Measurements from ENCODE around the gene TRIM41. TPM values are rescaled to one million over a fixed set of nuclear protein-coding genes. Genes with fewer than 3 reads are reported as not detected.

Gene TRIM41
- total RNA-seq, 1 donor = 6.1 TPM

- no peaks in the 10 kb centered on the region for H3K27me3 ChIP-seq (ENCODE audit: insufficient read depth, low read length)
- peaks cover 33% of the 10 kb centered on the region for H3K4me1 ChIP-seq (ENCODE audit: insufficient read depth, low read length)
- no peaks in the 10 kb centered on the region for H3K9me3 ChIP-seq (ENCODE audit: low read depth, low read length)
- peak overlapping the region; percentile 84 for H3K4me3 ChIP-seq (ENCODE audit: low read length)
Measured at GRCh38 chr5:181189962-181190710, 32.9 kb upstream of the TRIM41 start.

DNA sequence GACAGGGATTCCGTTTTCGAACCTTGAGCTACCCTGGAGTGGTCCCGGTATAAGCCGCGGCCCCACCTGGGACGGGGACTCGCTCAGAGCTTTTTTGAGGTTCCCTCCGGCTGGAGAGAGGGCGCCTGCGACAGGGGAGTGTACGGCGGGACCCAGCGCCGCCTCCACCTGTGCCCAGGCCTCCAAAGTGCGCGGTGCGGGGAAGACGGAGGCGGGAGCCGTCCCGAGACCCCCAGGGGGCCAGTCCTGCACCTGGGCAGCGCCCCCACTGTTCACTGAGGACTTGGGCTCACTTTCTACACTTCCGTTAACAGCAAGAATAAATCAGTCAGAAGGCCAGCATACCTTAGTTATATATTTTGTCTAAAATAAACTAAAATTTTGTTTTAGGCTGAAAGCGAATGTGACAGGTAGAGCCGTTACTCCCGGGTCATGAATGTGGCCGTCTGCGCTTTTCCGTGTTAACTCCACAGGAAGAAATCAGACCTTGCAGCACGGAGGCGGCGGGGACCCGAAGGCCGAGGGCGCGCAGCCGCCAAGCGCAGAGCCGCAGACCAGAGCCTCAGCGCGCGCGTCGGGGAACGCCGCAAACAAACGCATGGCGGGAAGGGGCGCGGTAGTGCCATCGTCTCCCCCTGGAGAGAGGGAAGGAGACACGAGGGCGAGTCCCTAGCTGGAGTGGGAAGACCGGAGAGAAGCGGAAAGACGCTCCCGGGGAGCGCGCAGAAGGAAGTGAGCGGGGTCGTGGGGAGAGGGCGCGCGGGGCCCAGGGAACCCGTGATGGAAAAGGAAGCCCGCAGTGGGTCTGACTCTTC lies 32.2 kb upstream of the TRIM41 start:
- peak overlapping the region; percentile 84 for H3K4me3 ChIP-seq (ENCODE audit: low read length)
- H3K9me3 ChIP-seq (ENCODE audit: low read depth, low read length) = no peaks in the 10 kb centered on the region
- peaks cover 33% of the 10 kb centered on the region for H3K4me1 ChIP-seq (ENCODE audit: insufficient read depth, low read length)
- no peaks in the 10 kb centered on the region for H3K27me3 ChIP-seq (ENCODE audit: insufficient read depth, low read length)

- peaks cover 33% of the 10 kb centered on the region for H3K4me1 ChIP-seq (ENCODE audit: insufficient read depth, low read length)
- no peaks in the 10 kb centered on the region for H3K27me3 ChIP-seq (ENCODE audit: insufficient read depth, low read length)
- H3K9me3 ChIP-seq (ENCODE audit: low read depth, low read length) = no peaks in the 10 kb centered on the region
- H3K4me3 ChIP-seq (ENCODE audit: low read length) = peak overlapping the region; percentile 84
Measured at GRCh38 chr5:181191526-181192336, 31.4 kb upstream of the TRIM41 start.

DNA sequence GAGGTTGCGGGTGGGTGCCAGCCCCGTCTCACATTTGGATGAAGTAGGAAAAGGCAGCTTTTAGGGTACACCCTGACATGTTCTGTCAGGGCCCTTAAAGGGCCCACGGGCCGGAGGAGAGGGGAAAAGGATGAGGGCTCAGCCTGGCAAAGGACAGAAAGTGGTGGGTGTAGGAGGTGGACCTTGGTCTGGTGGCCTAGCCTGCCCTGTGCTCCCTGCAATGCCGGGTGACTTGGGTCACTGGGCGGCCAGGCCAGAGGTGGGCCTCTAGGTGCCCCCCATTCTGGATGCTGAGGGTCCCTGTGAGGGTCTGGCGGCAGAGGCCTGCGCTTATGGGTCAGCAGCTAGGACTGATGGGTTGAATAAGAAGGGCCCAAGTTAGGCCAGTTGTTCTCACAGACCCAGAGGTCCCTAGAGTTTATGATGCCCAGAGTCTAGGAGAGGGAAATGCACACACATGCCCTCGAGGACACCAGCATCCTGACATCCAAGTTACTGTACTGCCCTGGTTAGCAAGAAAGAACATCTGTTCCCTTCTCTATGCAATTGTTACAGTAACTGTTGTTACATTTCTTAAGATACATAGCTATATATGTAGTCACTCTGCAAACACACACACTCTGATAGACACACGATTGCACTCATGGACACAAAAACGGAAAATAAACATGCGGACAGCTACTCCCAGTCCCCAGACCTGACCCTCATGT lies 30.6 kb upstream of the TRIM41 start:
- Histone ChIP-seq H3K9me3 (ENCODE audit: low read depth, low read length) (no peaks in the 10 kb centered on the region), H3K4me1 (ENCODE audit: insufficient read depth, low read length) (peaks cover 33% of the 10 kb centered on the region), H3K27me3 (ENCODE audit: insufficient read depth, low read length) (no peaks in the 10 kb centered on the region), H3K4me3 (ENCODE audit: low read length) (peak overlapping the region; percentile 84)

GRCh38 chr5:181193656-181194055 lies 29.4 kb upstream of the TRIM41 start:
- Histone ChIP-seq H3K27me3 (ENCODE audit: insufficient read depth, low read length) (no peaks in the 10 kb centered on the region), H3K9me3 (ENCODE audit: low read depth, low read length) (no peaks in the 10 kb centered on the region), H3K4me3 (ENCODE audit: low read length) (no peak overlapping the region), H3K4me1 (ENCODE audit: insufficient read depth, low read length) (peaks cover 26% of the 10 kb centered on the region)

- no peaks in the 10 kb centered on the region for H3K9me3 ChIP-seq (ENCODE audit: low read depth, low read length)
Measured at GRCh38 chr5:181194489-181195248, 28.4 kb upstream of the TRIM41 start.

GRCh38 chr5:181195249-181195761 lies 27.8 kb upstream of the TRIM41 start:
- H3K4me1 ChIP-seq (ENCODE audit: insufficient read depth, low read length) = peaks cover 15% of the 10 kb centered on the region
- H3K4me3 ChIP-seq (ENCODE audit: low read length) = no peak overlapping the region
- no peaks in the 10 kb centered on the region for H3K9me3 ChIP-seq (ENCODE audit: low read depth, low read length)
- H3K27me3 ChIP-seq (ENCODE audit: insufficient read depth, low read length) = no peaks in the 10 kb centered on the region

More at GRCh38 chr5:181194489-181195248, 28.4 kb upstream of the TRIM41 start:
- Histone ChIP-seq H3K4me1 (ENCODE audit: insufficient read depth, low read length) (peaks cover 18% of the 10 kb centered on the region), H3K4me3 (ENCODE audit: low read length) (no peak overlapping the region), H3K27me3 (ENCODE audit: insufficient read depth, low read length) (no peaks in the 10 kb centered on the region)

DNA sequence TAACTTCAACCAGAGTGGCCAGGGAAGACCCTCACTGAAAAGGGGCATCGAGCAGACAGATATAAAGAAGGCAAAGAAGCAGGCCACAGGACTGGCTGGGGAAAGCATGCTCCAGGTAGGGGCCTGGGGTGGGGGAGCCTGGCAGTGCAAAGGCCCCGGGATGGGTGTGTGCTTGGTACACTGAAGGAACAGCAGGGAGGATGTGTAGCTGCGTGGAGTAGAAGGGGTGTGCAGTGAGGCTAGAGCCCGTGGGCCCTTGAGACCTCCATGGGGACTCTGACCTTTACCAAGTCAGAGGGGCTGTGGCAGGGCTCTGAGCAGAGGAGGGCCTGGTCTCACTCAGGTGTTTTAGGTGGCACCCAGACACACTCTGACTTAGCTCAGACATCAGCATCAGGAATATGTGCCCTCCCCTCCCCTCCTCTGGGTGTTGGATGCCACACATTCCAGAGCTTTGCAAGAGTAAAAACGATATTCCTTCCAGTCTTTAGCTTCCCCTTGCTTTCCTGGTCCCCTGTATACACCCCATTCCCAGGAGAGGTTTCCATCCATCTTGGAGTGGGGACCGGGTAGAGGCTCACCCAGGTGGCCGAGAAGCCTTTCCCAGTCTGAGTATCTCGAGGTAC lies 25.6 kb upstream of the TRIM41 start:
- peaks cover 17% of the 10 kb centered on the region for H3K4me1 ChIP-seq (ENCODE audit: insufficient read depth, low read length)
- no peaks in the 10 kb centered on the region for H3K27me3 ChIP-seq (ENCODE audit: insufficient read depth, low read length)
- H3K9me3 ChIP-seq (ENCODE audit: low read depth, low read length) = no peaks in the 10 kb centered on the region
- H3K4me3 ChIP-seq (ENCODE audit: low read length) = no peak overlapping the region

DNA sequence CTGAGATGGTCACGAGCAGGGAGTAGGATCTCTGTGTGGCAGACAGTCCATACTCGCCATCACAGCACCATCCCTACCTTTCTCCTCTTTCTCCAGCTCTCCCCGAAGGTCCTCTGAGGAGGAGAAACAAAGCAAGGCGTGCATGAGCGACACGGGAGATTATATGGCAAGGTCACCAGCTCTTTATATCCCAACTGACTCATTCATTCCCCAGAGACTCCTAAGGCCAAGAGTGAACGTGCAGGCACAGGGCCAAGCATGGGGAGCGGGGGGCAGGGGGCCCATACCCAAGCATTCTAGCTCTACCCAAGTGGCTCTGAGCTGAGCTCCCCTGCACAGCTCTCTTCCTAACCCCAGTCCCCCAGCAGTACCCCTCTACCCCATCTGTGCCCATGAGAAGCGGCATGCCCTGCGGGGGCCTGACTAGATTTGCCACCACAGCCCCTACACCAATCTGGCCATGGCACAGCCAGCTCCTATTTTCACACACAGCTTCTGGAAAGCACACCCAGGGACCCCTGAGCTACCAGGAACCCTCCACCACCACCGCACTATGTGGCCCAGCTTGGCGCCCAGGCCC lies 24.9 kb upstream of the TRIM41 start:
- H3K4me1 ChIP-seq (ENCODE audit: insufficient read depth, low read length) = peaks cover 20% of the 10 kb centered on the region
- no peak overlapping the region for H3K4me3 ChIP-seq (ENCODE audit: low read length)
- H3K27me3 ChIP-seq (ENCODE audit: insufficient read depth, low read length) = no peaks in the 10 kb centered on the region
- no peaks in the 10 kb centered on the region for H3K9me3 ChIP-seq (ENCODE audit: low read depth, low read length)

GRCh38 chr5:181198905-181199519 lies 24.1 kb upstream of the TRIM41 start:
- no peak overlapping the region for H3K4me3 ChIP-seq (ENCODE audit: low read length)
- H3K27me3 ChIP-seq (ENCODE audit: insufficient read depth, low read length) = peaks cover 5% of the 10 kb centered on the region
- H3K4me1 ChIP-seq (ENCODE audit: insufficient read depth, low read length) = peaks cover 28% of the 10 kb centered on the region
- H3K9me3 ChIP-seq (ENCODE audit: low read depth, low read length) = no peaks in the 10 kb centered on the region

DNA sequence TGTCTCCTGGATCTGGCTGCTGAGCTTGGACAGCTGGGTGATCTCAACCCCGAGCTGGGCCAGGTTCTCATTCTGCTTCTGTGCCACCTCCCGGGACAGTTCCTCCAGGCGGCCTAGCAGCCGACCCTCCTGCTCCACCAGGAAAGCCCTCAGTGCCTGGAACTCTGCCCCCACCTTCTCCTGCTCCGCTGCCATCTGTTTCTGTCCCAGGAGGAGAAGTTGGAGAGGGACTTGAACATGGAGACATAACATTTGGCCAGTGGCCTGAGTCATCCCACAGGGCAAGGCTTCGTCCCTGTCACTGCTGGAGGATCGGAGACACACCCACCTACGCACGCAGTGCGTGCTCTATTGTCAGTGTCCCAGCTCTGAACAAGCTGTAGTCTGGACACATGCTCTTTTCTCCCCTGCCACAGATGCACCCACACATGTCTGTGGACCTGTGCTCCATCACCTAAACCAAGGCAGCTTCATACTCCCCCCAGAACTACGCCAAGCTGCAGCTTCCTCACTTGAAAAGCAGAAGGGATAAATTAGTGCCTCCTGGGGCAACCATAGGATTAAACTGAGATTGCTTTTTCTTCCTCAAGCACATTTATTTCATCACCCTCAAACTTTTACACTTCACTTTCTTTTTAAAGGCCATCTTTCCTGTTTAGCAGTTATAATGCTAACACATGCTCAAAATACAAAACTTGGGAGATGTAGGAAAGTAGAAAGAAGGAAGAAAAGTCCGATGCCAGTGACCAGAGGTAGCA lies 23.0 kb upstream of the TRIM41 start:
- peaks cover 38% of the 10 kb centered on the region for H3K4me1 ChIP-seq (ENCODE audit: insufficient read depth, low read length)
- H3K4me3 ChIP-seq (ENCODE audit: low read length) = no peak overlapping the region
- H3K9me3 ChIP-seq (ENCODE audit: low read depth, low read length) = no peaks in the 10 kb centered on the region
- H3K27me3 ChIP-seq (ENCODE audit: insufficient read depth, low read length) = peaks cover 5% of the 10 kb centered on the region

- Histone ChIP-seq H3K9me3 (ENCODE audit: low read depth, low read length) (no peaks in the 10 kb centered on the region), H3K4me3 (ENCODE audit: low read length) (no peak overlapping the region), H3K4me1 (ENCODE audit: insufficient read depth, low read length) (peaks cover 45% of the 10 kb centered on the region), H3K27me3 (ENCODE audit: insufficient read depth, low read length) (peaks cover 7% of the 10 kb centered on the region)
Measured at GRCh38 chr5:181200816-181201215, 22.3 kb upstream of the TRIM41 start.

Measured in mononuclear cell (primary cell).